Measurements from ENCODE around the gene B3GNT2. TPM values are rescaled to one million over a fixed set of nuclear protein-coding genes. Genes with fewer than 3 reads are reported as not detected.

The B3GNT2 gene
- total and polyA plus RNA-seq, 2 of the 4 experiments (the other 2 are of a cell fraction) = 5.0 to 11.1 TPM

- no peak for TF ChIP-seq NFE2L2 (IDR thresholded peaks at IDR 0.05; ENCODE audit: low read depth, low read length)
Observed at GRCh38 chr2:62202019-62202722, 6.3 kb downstream of the B3GNT2 start (continued).

- H3K4me2 ChIP-seq (ENCODE audit: low read depth, low read length) = no peak overlapping the region
- H2AFZ ChIP-seq (replicated peaks; ENCODE audit: low read length, poor library complexity) = no peak overlapping the region
- H3K9me1 ChIP-seq (ENCODE audit: insufficient read depth, low read length) = peaks cover 6% of the 10 kb centered on the region; the same call in 1 of the 2 replicates
- DNase-seq (no peak), ATAC-seq (ENCODE audit: low read depth) (0 out of 2 replicates have a peak, but pooled peaks have one; percentile 33)
- peaks cover 6% of the 10 kb centered on the region for H3K4me1 ChIP-seq (ENCODE audit: control insufficient read depth, insufficient read depth, low read length)
- dilution Hi-C loops (cut with HindIII; ENCODE audit: low sequenced_read_pairs, unreplicated experiment) (no loop called here), in situ Hi-C loops (cut with MboI; ENCODE audit: low sequenced_read_pairs) (no loop called here), intact Hi-C loops (cut with micrococcal nuclease) (no loop called here)
- no peak overlapping the region for H2BK20ac ChIP-seq (ENCODE audit: low read depth, low read length)
- no peak overlapping the region for H2BK5ac ChIP-seq (ENCODE audit: low read depth, low read length, poor library complexity, severe bottlenecking)
- no peak overlapping the region for H3K4me3 ChIP-seq (ENCODE audit: insufficient read depth, low read depth, low read length)
- no peaks in the 10 kb centered on the region for H3K27me3 ChIP-seq (ENCODE audit: control insufficient read depth, insufficient read depth, low read length)
- H3K23ac ChIP-seq (ENCODE audit: low read depth, low read length) = no peak overlapping the region
- CTCF ChIA-PET = no interaction called here
- H3K4ac ChIP-seq (ENCODE audit: low read depth, low read length) = no peak overlapping the region
- WGBS, 2 experiments (ENCODE audit: extremely low coverage in 2 of 2, insufficient read length in 1 of 2) = no CpG with 5 or more reads among the region's 1 CpG
- TF ChIP-seq RFX5 (IDR thresholded peaks at IDR 0.05; ENCODE audit: low read depth, low read length) (no peak), RAD21 (IDR thresholded peaks at IDR 0.05; ENCODE audit: low read length) (no peak), FOS (IDR thresholded peaks at IDR 0.05; ENCODE audit: low read depth, low read length) (no peak), ELK1 (IDR thresholded peaks at IDR 0.05; ENCODE audit: borderline replicate concordance, low read depth, low read length) (no peak), SMC3 (IDR thresholded peaks at IDR 0.05; ENCODE audit: low read depth, low read length) (no peak), BHLHE40 (IDR thresholded peaks at IDR 0.05; ENCODE audit: low read depth, low read length) (no peak)
- H4K5ac ChIP-seq (ENCODE audit: low read depth, low read length) = no peak overlapping the region
- no peaks in the 10 kb centered on the region for H3K36me3 ChIP-seq (ENCODE audit: control insufficient read depth, insufficient read depth, low read length)
- no peak overlapping the region for H3K14ac ChIP-seq (replicated peaks; ENCODE audit: low read depth, low read length)
- H3K79me1 ChIP-seq (ENCODE audit: low read depth in 1 of 2, low read length in 2 of 2) = peaks cover 39 to 62% of the 10 kb centered on the region in 2 experiments
- H3K9me3 ChIP-seq (ENCODE audit: control insufficient read depth, insufficient read depth, low read length) = no peaks in the 10 kb centered on the region
- H3K9ac ChIP-seq (ENCODE audit: low read depth, low read length) = no peak overlapping the region
- H3K27ac ChIP-seq (ENCODE audit: insufficient read depth, low read length) = no peak overlapping the region
- no peak overlapping the region for H3K56ac ChIP-seq (ENCODE audit: extremely low read depth, insufficient read depth, low read length)
- BruUV-seq (replicated peaks) = no TSS peak
- no peak overlapping the region for H2BK120ac ChIP-seq (ENCODE audit: low read depth, low read length)
- H2BK15ac ChIP-seq (ENCODE audit: low read depth, low read length) = no peak overlapping the region
- no peak overlapping the region for H3K18ac ChIP-seq (ENCODE audit: low read depth, low read length)
- H4K20me1 ChIP-seq (ENCODE audit: insufficient read depth, low read length) = peaks cover 33% of the 10 kb centered on the region
- no peak overlapping the region for H2AK9ac ChIP-seq (replicated peaks; ENCODE audit: low read depth, low read length, poor library complexity)
- no peak overlapping the region for H4K91ac ChIP-seq (ENCODE audit: insufficient read depth, low read depth, low read length)
- no peak overlapping the region for H2AK5ac ChIP-seq (ENCODE audit: low read depth, low read length)
- POLR2A ChIA-PET (ENCODE audit: unreplicated experiment) = no interaction called here
- no peak overlapping the region for H4K8ac ChIP-seq (ENCODE audit: low read depth in 2 of 2, low read length in 2 of 2)
Observed at GRCh38 chr2:62202729-62203128, 6.8 kb downstream of the B3GNT2 start.
